Activated naive CD4-positive, alpha-beta T cell treated with anti-CD3 and anti-CD28 coated beads, Interleukin-2, amount 50 U/mL, for 24 hours (primary cell): ENCODE results near the gene TRIO.

Source experiments
- H3K27ac Mint-ChIP-seq: one replicate; pipeline ENCODE4 v1.8.0; 2021; ENCODE audit warnings: mild to moderate bottlenecking, mixed read lengths
- H3K27me3 Mint-ChIP-seq: one replicate; pipeline ENCODE4 v1.8.0; 2021; ENCODE audit warnings: mixed read lengths
- H3K36me3 Mint-ChIP-seq: one replicate; pipeline ENCODE4 v1.8.0; 2021; ENCODE audit warnings: mixed read lengths
- H3K4me1 Mint-ChIP-seq: one replicate; pipeline ENCODE4 v1.8.0; 2021; ENCODE audit warnings: mixed read lengths
- H3K4me3 Mint-ChIP-seq: one replicate; pipeline ENCODE4 v1.8.0; 2021; ENCODE audit warnings: mild to moderate bottlenecking, mixed read lengths
- H3K9me3 Mint-ChIP-seq: one replicate; pipeline ENCODE4 v1.8.0; 2021; ENCODE audit warnings: mixed read lengths

The TRIO gene

DNA sequence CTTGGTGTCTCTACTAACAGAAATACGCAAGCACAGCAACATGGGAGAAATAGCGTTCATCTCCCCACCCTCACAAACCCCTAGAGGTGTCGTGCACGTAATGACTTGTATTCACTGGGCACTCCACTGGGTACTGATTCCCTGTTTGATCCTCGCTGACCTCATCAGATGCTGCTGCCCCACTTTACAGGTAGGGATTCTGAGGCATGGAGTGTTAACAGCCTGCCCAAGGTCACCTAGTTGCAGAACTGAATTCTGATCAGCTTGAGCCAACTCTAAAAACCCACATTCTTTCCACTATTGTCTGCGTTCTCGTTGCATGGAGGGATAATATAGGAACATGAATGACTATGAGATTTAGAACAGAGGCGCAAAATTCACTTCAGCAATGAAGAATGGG, 96.3 kb downstream of the TRIO start:
- peaks cover 3% of the 10 kb centered on the region for H3K27me3 Mint-ChIP-seq
- H3K4me1 Mint-ChIP-seq: no peaks in the 10 kb centered on the region
- no peaks in the 10 kb centered on the region for H3K36me3 Mint-ChIP-seq
- H3K9me3 Mint-ChIP-seq: no peaks in the 10 kb centered on the region
- H3K4me3 Mint-ChIP-seq: no peak overlapping the region
- H3K27ac Mint-ChIP-seq: no peak overlapping the region

- Mint-ChIP-seq H3K9me3 (no peaks in the 10 kb centered on the region), H3K4me3 (no peak overlapping the region), H3K27me3 (peaks cover 3% of the 10 kb centered on the region), H3K4me1 (no peaks in the 10 kb centered on the region), H3K36me3 (no peaks in the 10 kb centered on the region), H3K27ac (no peak overlapping the region)
Observed at GRCh38 chr5:14239951-14240350, 96.8 kb downstream of the TRIO start.

DNA sequence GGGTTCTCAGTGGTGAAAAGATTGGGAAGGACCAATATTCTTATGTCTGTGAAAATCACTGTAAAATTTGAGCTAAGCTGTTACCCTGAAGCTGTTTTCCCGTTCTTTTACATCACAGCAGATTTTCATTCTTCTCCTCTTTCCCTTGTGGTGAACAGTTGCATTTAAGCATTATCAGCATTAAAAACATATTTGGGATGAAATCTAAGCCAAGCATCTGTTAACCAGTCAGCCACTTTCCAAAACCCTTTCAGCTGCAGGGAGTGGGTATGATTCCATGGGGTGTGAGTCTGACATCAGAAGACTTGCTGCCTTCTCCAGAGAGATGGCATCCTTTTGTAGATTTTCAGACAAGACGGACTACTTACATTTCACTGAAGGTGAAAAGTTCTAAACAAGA, 97.2 kb downstream of the TRIO start:
- H3K36me3 Mint-ChIP-seq: no peaks in the 10 kb centered on the region
- H3K4me3 Mint-ChIP-seq: no peak overlapping the region
- H3K27ac Mint-ChIP-seq: no peak overlapping the region
- peaks cover 1% of the 10 kb centered on the region for H3K27me3 Mint-ChIP-seq
- H3K9me3 Mint-ChIP-seq: no peaks in the 10 kb centered on the region
- H3K4me1 Mint-ChIP-seq: no peaks in the 10 kb centered on the region

- H3K4me3 Mint-ChIP-seq: no peak overlapping the region
- no peaks in the 10 kb centered on the region for H3K36me3 Mint-ChIP-seq
- no peak overlapping the region for H3K27ac Mint-ChIP-seq
- H3K27me3 Mint-ChIP-seq: peaks cover 1% of the 10 kb centered on the region
- no peaks in the 10 kb centered on the region for H3K4me1 Mint-ChIP-seq
- no peaks in the 10 kb centered on the region for H3K9me3 Mint-ChIP-seq
Observed at GRCh38 chr5:14241141-14241540, 98.0 kb downstream of the TRIO start.

DNA sequence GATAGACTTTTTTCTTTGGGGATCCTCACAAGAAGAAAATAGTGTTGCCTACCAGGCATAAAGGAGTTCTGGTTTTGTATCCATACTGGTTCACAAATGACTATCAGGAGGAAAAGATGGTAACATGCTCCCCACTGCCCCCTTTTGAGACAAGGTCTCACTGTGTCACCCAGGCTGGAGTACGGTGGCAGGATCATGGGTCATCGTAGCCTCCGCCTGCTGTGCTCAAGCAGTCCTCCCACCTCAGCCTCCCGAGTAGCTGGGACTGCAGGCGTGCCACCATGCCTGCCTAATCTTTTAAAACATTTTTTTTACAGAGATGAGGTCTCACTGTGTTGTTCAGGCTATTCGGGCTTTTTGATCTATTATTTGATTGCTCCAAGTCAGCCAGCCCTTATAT, 99.3 kb downstream of the TRIO start:
- Mint-ChIP-seq H3K4me1 (no peaks in the 10 kb centered on the region), H3K27me3 (peaks cover 3% of the 10 kb centered on the region), H3K36me3 (no peaks in the 10 kb centered on the region), H3K27ac (no peak overlapping the region), H3K9me3 (no peaks in the 10 kb centered on the region), H3K4me3 (no peak overlapping the region)

GRCh38 chr5:14242871-14243383, 99.8 kb downstream of the TRIO start:
- Mint-ChIP-seq H3K36me3 (no peaks in the 10 kb centered on the region), H3K4me3 (no peak overlapping the region), H3K9me3 (no peaks in the 10 kb centered on the region), H3K27ac (no peak overlapping the region), H3K27me3 (peaks cover 3% of the 10 kb centered on the region), H3K4me1 (no peaks in the 10 kb centered on the region)

DNA sequence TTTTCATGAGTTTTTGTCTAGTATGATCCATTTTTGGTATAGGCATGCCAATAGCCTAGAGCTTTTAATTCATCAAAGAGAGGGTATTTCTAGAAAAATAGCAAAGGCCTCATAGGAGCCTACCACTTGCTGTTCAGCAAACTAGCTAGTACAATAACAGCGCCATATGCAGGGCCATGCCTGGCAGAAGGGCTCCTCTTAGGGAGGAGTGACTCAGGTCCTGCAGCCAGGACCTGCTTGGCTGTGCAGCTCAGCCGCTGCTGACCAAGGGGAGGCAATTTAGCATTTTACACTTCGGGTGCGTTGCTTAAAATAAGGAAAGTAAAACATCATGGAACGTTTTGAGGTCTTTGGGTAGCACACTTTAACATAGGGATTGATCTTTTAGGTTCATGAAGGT, 100.6 kb downstream of the TRIO start:
- Mint-ChIP-seq H3K27me3 (peaks cover 3% of the 10 kb centered on the region), H3K4me1 (no peaks in the 10 kb centered on the region), H3K9me3 (no peaks in the 10 kb centered on the region), H3K4me3 (no peak overlapping the region), H3K36me3 (no peaks in the 10 kb centered on the region), H3K27ac (no peak overlapping the region)

DNA sequence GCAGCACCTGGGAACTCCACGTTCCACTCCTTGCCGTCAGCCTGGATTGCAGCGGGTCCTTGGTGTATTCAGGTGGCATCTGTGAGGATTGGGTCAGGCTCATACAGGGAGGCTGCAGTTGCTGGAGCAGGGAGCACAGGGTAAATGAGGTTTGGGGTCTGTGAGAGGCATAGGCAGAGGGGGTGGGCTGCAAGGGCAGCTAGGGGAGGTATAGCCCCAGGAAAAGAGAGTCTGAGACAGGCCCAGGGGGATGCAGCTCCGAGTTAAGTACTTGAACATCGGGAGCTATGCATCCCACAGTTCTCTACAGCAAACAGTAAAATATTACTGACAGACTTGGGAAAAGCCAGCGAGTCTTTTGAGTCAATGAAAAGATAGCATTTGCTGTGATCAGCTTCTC, 101.6 kb downstream of the TRIO start:
- Mint-ChIP-seq H3K9me3 (no peaks in the 10 kb centered on the region), H3K36me3 (no peaks in the 10 kb centered on the region)

DNA sequence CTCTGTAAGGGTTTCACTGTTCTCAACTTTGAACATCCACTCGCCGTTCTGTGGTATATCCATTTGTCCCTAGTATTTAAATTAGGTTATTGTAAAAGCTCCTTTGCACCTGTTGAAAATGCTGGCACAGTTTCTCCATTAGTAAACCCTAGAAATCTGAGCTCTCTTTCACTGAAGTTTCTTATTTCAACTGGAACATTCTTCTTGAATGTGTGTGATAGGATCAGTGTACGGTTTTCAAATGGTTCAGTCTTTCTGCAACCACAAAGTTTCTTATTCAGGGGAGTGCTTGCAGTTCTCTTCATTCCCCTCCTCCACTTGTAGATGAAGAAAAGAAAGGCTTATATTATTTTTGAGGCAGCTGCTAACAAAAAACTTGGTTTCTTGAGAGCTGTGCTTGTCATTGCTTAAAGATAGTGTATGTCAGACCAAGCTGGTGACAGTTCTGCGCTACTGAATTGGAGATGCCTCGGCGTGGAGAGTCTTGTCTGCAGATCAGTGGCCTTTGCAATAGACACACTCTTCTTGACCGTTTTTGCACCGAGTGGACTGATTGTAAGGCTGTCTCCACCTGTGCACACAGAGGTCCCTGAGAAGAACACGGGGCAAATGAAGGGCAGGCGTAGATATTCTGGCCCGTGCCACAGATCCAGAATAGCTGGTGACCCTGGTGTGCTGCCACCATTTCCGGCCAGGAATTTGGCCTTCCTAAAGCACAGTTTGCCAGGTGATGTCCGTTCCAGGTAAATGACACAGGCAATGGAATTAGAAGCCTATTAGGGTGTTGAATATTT, 102.2 kb downstream of the TRIO start:
- H3K36me3 Mint-ChIP-seq: no peaks in the 10 kb centered on the region
- H3K27ac Mint-ChIP-seq: no peak overlapping the region
- H3K4me1 Mint-ChIP-seq: no peaks in the 10 kb centered on the region
- no peak overlapping the region for H3K4me3 Mint-ChIP-seq
- H3K9me3 Mint-ChIP-seq: no peaks in the 10 kb centered on the region
- peaks cover 3% of the 10 kb centered on the region for H3K27me3 Mint-ChIP-seq

More for the DNA sequence above, 101.6 kb downstream of the TRIO start:
- Mint-ChIP-seq H3K27ac (no peak overlapping the region), H3K4me1 (no peaks in the 10 kb centered on the region), H3K27me3 (peaks cover 3% of the 10 kb centered on the region), H3K4me3 (no peak overlapping the region)

DNA sequence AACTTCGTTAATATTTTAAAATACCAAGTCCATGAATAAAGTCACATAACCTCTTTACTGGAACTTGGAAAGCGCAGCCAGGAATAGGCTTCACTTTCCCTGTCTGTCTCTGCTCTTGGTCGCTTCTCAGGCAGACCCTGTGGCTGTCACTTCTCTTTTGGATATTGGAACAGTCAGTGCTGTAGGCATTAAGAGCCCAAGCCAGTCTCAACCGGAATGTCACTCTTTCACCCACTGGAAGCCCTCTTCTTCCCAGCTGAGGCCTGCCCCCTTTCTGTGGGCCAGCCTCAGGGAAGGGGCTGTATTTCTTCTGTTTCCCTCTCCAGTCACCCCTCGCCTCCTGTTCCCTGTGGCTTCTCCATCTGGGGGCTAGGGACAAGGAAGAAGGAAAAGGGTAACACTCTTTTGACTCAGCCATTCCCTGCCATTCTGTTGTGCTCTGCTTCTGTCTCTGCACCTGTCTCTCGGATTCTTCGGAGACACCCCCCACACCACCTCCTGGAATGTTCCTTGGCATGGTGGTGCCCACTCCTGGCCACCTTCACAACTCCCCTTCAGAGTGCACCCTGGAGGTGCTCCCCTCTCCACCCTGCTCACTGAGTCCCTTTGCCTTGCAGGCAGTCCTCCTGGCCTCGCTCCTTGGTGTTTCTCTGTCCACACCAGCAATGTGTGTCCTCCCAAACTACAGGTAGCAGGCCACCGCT, 103.4 kb downstream of the TRIO start:
- no peak overlapping the region for H3K27ac Mint-ChIP-seq
- H3K9me3 Mint-ChIP-seq: no peaks in the 10 kb centered on the region
- H3K36me3 Mint-ChIP-seq: no peaks in the 10 kb centered on the region
- peaks cover 2% of the 10 kb centered on the region for H3K27me3 Mint-ChIP-seq
- H3K4me3 Mint-ChIP-seq: no peak overlapping the region
- no peaks in the 10 kb centered on the region for H3K4me1 Mint-ChIP-seq

- Mint-ChIP-seq H3K27me3 (peaks cover 2% of the 10 kb centered on the region), H3K9me3 (no peaks in the 10 kb centered on the region), H3K27ac (no peak overlapping the region), H3K36me3 (no peaks in the 10 kb centered on the region), H3K4me1 (no peaks in the 10 kb centered on the region), H3K4me3 (no peak overlapping the region)
Observed at GRCh38 chr5:14247054-14247386, 103.9 kb downstream of the TRIO start.

DNA sequence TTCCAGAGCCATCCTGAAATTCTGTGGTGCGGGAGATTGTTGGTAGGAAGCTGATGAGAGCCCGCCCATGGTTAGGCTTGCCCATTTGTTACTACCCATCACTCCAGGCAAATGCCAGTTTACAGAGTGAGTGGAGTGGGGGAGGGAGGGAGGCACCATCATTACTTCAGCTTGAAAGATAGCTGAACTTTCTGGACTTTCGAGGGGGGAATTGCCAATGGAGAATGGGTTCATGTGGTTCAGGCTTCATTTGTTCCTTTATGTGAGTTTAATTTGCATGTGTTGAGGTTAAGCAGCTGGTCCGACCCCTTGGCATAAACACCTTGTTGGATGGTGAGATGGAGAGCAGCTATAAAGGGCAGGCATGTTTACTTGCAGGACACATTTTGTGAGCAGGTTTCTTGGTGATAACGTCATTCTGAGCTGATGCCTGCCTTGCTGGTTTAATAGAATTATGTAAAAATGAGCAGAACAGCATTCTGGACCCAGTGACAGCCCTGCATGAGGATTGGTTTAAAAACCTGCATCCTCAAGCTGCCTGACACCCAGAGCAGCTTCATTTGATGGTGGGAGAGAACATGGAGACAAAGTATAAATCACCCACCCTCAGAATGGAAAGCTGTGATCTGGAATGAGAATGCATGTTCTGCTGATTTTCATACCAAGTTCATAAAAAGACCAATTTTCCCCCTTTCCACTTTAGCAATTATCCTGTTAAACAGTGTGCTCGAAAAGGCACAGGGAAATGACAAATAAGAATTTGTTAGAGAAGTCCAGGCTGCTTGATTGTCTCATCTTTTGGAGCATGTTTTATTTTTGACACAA, 106.3 kb downstream of the TRIO start:
- H3K9me3 Mint-ChIP-seq: no peaks in the 10 kb centered on the region
- H3K27me3 Mint-ChIP-seq: peaks cover 2% of the 10 kb centered on the region
- no peaks in the 10 kb centered on the region for H3K36me3 Mint-ChIP-seq
- H3K4me3 Mint-ChIP-seq: no peak overlapping the region
- H3K4me1 Mint-ChIP-seq: no peaks in the 10 kb centered on the region
- no peak overlapping the region for H3K27ac Mint-ChIP-seq

GRCh38 chr5:14250084-14250695, 107.0 kb downstream of the TRIO start:
- no peak overlapping the region for H3K27ac Mint-ChIP-seq
- H3K9me3 Mint-ChIP-seq: no peaks in the 10 kb centered on the region
- no peak overlapping the region for H3K4me3 Mint-ChIP-seq
- no peaks in the 10 kb centered on the region for H3K36me3 Mint-ChIP-seq
- H3K27me3 Mint-ChIP-seq: peaks cover 2% of the 10 kb centered on the region
- no peaks in the 10 kb centered on the region for H3K4me1 Mint-ChIP-seq

DNA sequence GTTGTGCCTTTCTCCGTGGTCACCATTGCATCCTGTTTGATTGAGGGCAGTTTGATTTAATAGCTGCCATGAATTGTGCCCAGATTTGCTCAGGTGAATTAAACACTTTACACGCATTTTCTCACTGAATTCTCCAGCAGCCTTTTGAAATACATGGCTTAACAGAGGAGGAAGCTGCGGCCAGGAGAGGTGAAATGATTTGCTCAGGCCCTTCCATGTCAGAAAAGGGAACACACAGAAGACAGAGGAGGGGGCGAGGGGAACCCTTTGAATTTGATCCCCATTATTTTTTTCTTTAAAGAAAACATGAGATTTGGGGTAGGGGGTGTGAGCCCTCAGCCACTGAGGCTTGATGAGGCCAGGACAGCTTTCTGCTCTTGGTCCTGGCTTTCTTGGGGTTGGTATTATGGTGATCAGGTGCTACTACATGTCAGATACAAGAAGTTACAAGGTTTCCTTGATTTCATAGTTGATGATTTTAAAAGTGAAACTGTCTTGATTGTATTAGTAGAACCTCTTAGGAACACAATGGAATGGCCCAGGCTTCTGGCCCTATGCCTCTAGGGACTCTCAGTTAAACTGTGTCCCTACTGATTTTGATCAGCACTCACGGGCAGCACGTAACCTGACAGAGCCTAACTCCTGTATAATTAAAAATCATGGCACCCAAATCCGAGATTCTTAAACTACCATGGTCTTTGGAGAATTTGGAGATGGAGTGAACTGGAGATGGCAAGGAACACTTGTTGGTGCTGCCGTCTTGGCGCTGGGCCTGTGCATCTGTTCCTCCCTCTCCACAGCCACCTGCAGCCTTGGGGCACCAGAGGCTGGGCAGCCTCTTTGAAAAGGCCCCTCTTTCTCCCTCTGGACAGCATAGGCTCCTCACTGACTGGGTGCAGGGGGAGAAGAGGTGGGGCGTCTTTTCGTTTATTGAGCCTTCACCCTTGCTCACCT, 107.9 kb downstream of the TRIO start:
- H3K4me3 Mint-ChIP-seq: no peak overlapping the region
- no peaks in the 10 kb centered on the region for H3K9me3 Mint-ChIP-seq
- H3K27ac Mint-ChIP-seq: no peak overlapping the region
- H3K36me3 Mint-ChIP-seq: no peaks in the 10 kb centered on the region
- no peaks in the 10 kb centered on the region for H3K4me1 Mint-ChIP-seq
- H3K27me3 Mint-ChIP-seq: peaks cover 2% of the 10 kb centered on the region

DNA sequence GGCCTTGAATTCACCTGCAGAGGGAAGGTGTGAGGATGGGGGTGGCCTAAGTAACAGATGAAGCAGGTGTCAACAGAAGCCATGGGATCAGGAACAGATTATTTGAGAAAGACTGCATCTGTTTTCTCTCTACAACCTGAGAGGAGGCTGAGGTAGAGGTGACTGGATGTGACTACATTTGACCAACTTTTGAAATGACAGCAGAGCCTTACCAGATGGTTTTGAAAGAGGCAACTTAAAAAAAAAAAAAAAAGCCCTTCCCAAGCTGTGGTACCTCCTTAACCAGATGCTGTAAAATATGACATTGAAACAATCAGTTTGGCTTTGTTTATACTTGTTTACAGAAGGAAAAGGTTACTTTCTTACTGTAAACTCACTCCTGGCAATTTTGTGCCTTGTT, 108.6 kb downstream of the TRIO start:
- H3K27me3 Mint-ChIP-seq: peaks cover 2% of the 10 kb centered on the region
- H3K4me3 Mint-ChIP-seq: no peak overlapping the region
- no peaks in the 10 kb centered on the region for H3K36me3 Mint-ChIP-seq
- H3K4me1 Mint-ChIP-seq: no peaks in the 10 kb centered on the region
- no peak overlapping the region for H3K27ac Mint-ChIP-seq
- no peaks in the 10 kb centered on the region for H3K9me3 Mint-ChIP-seq
